ENCODE data around the gene EVI2A. TPM values are rescaled to one million over a fixed set of nuclear protein-coding genes. Genes with fewer than 3 reads are reported as not detected.
"Not testable (repeated sequence)": the region's sequence is repeated elsewhere in the genome, so short reads cannot be mapped to it uniquely, and the experiment has no call there.

Gene EVI2A
- total RNA-seq, 4 donors from 2014 or later: 0.68 to 11.1 (median 3.3) TPM

DNA sequence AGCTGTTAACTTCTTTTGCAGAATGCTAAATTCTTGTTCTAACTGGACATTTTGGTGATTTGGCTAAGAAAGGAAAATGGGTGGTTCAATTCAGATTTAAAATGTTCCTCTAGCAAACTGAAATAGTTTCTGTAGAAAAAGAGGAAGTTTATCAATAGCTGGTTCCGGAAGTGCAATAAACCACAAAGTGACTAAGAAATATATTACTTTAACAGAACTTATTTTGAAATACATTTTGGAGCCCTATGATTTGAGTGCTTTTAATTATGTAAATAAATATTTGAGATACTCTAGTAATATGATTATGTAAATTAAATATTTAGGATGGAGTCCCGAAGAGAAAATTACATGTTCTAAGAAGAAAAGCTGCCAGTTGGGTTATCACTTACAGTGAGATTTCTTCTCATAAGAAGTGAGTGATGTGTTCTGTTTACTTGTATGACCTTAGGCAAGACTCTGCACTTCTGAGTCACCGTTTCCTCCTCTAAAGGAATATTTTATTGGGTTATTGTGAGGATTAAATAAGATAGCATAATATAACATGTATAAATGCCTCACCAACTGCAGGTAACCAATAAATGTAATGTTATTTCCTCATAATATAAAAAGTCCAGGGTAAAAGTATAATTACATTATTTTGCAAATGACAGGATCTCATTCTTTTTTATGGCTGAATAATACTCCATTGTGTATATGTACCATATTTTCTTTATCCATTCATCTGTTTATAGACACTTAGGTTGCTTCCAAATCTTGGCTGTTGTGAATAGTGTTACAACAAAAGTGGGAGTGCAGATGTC, 7.2 kb downstream of the EVI2A start, which contains the start of gene EVI2B:
Gene EVI2B, minus strand, starts transcription at position 73 of the 800 bp plus-strand sequence. CDS start 8,445 bp downstream, outside the sequence.
- intact Hi-C loops (cut with DNase I): no loop called here
- TF ChIP-seq POLR2A (IDR thresholded peaks at IDR 0.05): peak in 1 of 4 donors; percentile 52
- TF ChIP-seq, protein P1, sequence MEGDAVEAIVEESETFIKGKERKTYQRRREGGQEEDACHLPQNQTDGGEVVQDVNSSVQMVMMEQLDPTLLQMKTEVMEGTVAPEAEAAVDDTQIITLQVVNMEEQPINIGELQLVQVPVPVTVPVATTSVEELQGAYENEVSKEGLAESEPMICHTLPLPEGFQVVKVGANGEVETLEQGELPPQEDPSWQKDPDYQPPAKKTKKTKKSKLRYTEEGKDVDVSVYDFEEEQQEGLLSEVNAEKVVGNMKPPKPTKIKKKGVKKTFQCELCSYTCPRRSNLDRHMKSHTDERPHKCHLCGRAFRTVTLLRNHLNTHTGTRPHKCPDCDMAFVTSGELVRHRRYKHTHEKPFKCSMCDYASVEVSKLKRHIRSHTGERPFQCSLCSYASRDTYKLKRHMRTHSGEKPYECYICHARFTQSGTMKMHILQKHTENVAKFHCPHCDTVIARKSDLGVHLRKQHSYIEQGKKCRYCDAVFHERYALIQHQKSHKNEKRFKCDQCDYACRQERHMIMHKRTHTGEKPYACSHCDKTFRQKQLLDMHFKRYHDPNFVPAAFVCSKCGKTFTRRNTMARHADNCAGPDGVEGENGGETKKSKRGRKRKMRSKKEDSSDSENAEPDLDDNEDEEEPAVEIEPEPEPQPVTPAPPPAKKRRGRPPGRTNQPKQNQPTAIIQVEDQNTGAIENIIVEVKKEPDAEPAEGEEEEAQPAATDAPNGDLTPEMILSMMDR (IDR thresholded peaks at IDR 0.05): no peak
- no peak for DNase-seq

GRCh38 chr17:31312223-31312622, 9.2 kb downstream of the EVI2A start:
- DNase-seq; H3K9me3 ChIP-seq; H3K36me3 ChIP-seq; intact Hi-C loops (cut with DNase I); H3K27me3 ChIP-seq; H3K4me1 ChIP-seq: not testable (repeated sequence)
- 58 to 68% methylated on average over 5 to 7 of the region's 7 CpGs for WGBS, 2 donors
- peak overlapping the region in 3 of 4 donors; percentile 7 to 53 (median 36) for H3K4me3 ChIP-seq
- H3K27ac ChIP-seq: peak overlapping the region in 3 of 4 donors; percentile 18 to 73 (median 52)

More for the DNA sequence above, 7.2 kb downstream of the EVI2A start, which contains the start of gene EVI2B:
- Histone ChIP-seq H3K4me1 (peaks cover 0 to 13% (median 0%) of the 10 kb centered on the region in 3 donors), H3K4me3 (peak within 1 kb of the TSS; percentile 5 to 53 (median 32)), H3K27ac (peak within 1 kb of the TSS; percentile 21 to 79 (median 60)), H3K9me3 (no peaks in the 10 kb centered on the region), H3K27me3 (no peaks in the 10 kb centered on the region), H3K36me3 (no peaks in the 10 kb centered on the region)
- 20 to 28% methylated on average over 3 of the region's 3 CpGs for WGBS, 2 donors

- DNase-seq: no peak
- Histone ChIP-seq H3K9me3 (no peaks in the 10 kb centered on the region), H3K4me3 (peak overlapping the region in 3 of 4 donors; percentile 7 to 53 (median 36)), H3K4me1 (peaks cover 0 to 7% (median 0%) of the 10 kb centered on the region in 3 donors), H3K27me3 (no peaks in the 10 kb centered on the region), H3K36me3 (peaks cover 0 to 5% (median 0%) of the 10 kb centered on the region in 3 donors), H3K27ac (peak overlapping the region in 3 of 4 donors; percentile 18 to 73 (median 52))
- no peak for TF ChIP-seq POLR2A (IDR thresholded peaks at IDR 0.05)
- TF ChIP-seq, protein P1 (IDR thresholded peaks at IDR 0.05): no peak
- intact Hi-C loops (cut with DNase I): no loop called here
- 70 to 78% methylated on average over 3 of the region's 3 CpGs for WGBS, 2 donors
These were observed 9.9 kb downstream of the EVI2A start for GRCh38 chr17:31311526-31311925.

DNA sequence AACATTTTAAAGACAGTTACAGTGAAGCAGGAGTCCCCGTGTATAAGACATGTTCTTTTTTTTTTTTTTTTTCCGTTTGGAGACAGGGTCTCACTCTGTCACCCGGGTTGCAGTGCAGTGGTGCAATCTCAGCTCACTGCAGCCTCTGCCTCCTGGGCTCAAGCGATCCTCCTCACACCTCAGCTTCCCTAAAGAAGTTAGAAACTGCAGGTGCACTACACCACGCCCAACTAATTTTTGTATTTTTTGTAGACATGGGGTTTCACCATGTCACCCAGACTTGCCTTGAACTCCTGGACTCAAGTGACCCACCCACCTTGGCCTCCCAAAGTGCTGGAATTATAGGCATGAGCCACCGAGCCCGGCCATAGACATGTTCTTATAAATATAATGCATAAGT, 10.5 kb downstream of the EVI2A start:
- 54 to 84% methylated on average over 5 to 7 of the region's 7 CpGs for WGBS, 2 donors
- peaks cover 0 to 5% (median 0%) of the 10 kb centered on the region in 3 donors for H3K36me3 ChIP-seq
- no peak for DNase-seq
- no peaks in the 10 kb centered on the region for H3K9me3 ChIP-seq
- intact Hi-C loops (cut with DNase I): no loop called here
- peak overlapping the region in 2 of 4 donors; percentile 36 to 53 for H3K4me3 ChIP-seq
- peak overlapping the region in 3 of 4 donors; percentile 52 to 73 (median 53) for H3K27ac ChIP-seq
- no peaks in the 10 kb centered on the region for H3K27me3 ChIP-seq
- TF ChIP-seq POLR2A (IDR thresholded peaks at IDR 0.05): peak in 1 of 4 donors; percentile 26
- TF ChIP-seq, protein P1 (IDR thresholded peaks at IDR 0.05): no peak
- peaks cover 0 to 7% (median 0%) of the 10 kb centered on the region in 3 donors for H3K4me1 ChIP-seq

DNA sequence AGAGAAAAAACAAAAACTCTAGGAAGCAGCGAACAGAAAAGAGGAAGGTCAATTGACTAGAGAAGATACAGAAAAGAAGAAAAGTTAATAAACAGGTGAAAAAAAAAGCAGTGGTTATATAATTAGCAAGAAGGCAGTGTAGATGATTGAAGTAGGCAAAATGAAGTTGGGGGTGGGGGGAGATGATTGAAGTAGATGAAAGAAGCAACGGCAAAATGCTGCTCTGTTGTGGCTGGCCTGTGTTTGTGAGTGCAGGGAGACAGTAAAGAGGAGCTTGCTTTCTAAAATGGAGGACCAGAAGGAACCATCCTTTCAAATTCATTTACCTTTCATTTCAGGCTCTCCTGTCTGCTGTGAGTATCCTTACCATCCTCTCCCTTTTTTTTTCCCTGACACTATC, 11.2 kb downstream of the EVI2A start:
- peak overlapping the region in 3 of 4 donors; percentile 8 to 44 (median 36) for H3K4me3 ChIP-seq

More for the DNA sequence above, 11.2 kb downstream of the EVI2A start:
- H3K36me3 ChIP-seq: peaks cover 0 to 5% (median 0%) of the 10 kb centered on the region in 3 donors
- peak overlapping the region in 3 of 4 donors; percentile 52 to 73 (median 54) for H3K27ac ChIP-seq
- no peaks in the 10 kb centered on the region for H3K27me3 ChIP-seq
- TF ChIP-seq POLR2A (IDR thresholded peaks at IDR 0.05): no peak
- TF ChIP-seq, protein P1 (IDR thresholded peaks at IDR 0.05): no peak
- H3K9me3 ChIP-seq: no peaks in the 10 kb centered on the region
- WGBS, 2 donors: 54 to 63% methylated on average over 2 of the region's 2 CpGs
- no peak for DNase-seq
- H3K4me1 ChIP-seq: peaks cover 0 to 7% (median 0%) of the 10 kb centered on the region in 3 donors
- intact Hi-C loops (cut with DNase I): no loop called here

All from esophagus squamous epithelium (tissue), 5 donors.